BLaER1 treated with 17β-estradiol and CSF1 and Interleukin-3, amounts not matched to agents 10 nM and 100 nM (cell line): ENCODE measurements around the gene PRODH.
"Not testable (repeated sequence)": the region's sequence is repeated elsewhere in the genome, so short reads cannot be mapped to it uniquely, and the experiment has no call there.

ENCODE experiments used
- H3K27ac ChIP-seq, 11 experiments: shearing (Covaris generic); formaldehyde crosslinking; 2 replicates each; pipeline ENCODE4 v1.8.1; 2022
- H3K27me3 ChIP-seq, 11 experiments: shearing (Covaris generic); formaldehyde crosslinking; 2 replicates each; pipeline ENCODE4 v1.8.1; 2022
- H3K36me3 ChIP-seq, 11 experiments: shearing (Covaris generic); formaldehyde crosslinking; 2 replicates each; pipeline ENCODE4 v1.8.1; 2022
- H3K4me1 ChIP-seq, 10 experiments: shearing (Covaris generic); formaldehyde crosslinking; 2 replicates each; pipeline ENCODE4 v1.8.1; 2022
- H3K4me2 ChIP-seq, 11 experiments: shearing (Covaris generic); formaldehyde crosslinking; 2 replicates each; pipeline ENCODE4 v1.8.1; 2022
- H3K4me3 ChIP-seq, 10 experiments: shearing (Covaris generic); formaldehyde crosslinking; 2 replicates each; pipeline ENCODE4 v1.8.1; 2022
- H3K9ac ChIP-seq, 11 experiments: shearing (Covaris generic); formaldehyde crosslinking; 2 replicates each; pipeline ENCODE4 v1.8.1; 2022
- H3K9me3 ChIP-seq, 11 experiments: shearing (Covaris generic); formaldehyde crosslinking; replicated peaks in 1 of 11; 2 replicates each; pipeline ENCODE4 v1.8.1; 2022
- H4K20me1 ChIP-seq, 11 experiments: shearing (Covaris generic); formaldehyde crosslinking; 2 replicates each; pipeline ENCODE4 v1.8.1; 2022
- Cebpa-rat ChIP-seq, 11 experiments: shearing (Covaris generic); IDR thresholded peaks; 2 replicates each; pipeline ENCODE4 v1.8.1; 2022

PRODH gene

DNA sequence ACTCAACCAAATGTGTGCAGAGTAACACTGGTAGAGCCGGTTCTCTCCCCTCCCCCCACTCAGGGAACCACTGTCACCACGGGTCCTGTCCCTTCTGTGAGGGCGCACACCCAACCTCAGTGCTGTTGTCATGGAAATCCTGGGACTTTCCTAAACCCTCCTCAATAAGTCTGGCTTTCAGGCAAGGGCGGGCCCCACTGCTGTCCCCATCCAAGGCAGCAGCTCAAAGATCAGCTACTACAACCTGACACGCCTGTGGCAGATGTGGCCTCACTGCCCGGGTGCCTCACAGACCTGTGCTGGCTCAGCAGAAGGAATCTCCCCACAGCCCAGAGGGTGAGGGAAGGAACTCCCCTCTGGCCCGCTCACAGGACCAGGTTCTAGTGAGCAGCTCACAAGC, 2.2 kb downstream of the PRODH start:
- Histone ChIP-seq H3K9me3 (no peaks in the 10 kb centered on the region), H3K27me3 (no peaks in the 10 kb centered on the region), H3K4me1 (no peaks in the 10 kb centered on the region), H3K27ac (no peak overlapping the region), H3K9ac (no peak overlapping the region), H3K36me3 (no peaks in the 10 kb centered on the region), H3K4me3 (no peak overlapping the region), H4K20me1 (no peaks in the 10 kb centered on the region), H3K4me2 (no peak overlapping the region)
- no peak for TF ChIP-seq Cebpa-rat (IDR thresholded peaks at IDR 0.05)

DNA sequence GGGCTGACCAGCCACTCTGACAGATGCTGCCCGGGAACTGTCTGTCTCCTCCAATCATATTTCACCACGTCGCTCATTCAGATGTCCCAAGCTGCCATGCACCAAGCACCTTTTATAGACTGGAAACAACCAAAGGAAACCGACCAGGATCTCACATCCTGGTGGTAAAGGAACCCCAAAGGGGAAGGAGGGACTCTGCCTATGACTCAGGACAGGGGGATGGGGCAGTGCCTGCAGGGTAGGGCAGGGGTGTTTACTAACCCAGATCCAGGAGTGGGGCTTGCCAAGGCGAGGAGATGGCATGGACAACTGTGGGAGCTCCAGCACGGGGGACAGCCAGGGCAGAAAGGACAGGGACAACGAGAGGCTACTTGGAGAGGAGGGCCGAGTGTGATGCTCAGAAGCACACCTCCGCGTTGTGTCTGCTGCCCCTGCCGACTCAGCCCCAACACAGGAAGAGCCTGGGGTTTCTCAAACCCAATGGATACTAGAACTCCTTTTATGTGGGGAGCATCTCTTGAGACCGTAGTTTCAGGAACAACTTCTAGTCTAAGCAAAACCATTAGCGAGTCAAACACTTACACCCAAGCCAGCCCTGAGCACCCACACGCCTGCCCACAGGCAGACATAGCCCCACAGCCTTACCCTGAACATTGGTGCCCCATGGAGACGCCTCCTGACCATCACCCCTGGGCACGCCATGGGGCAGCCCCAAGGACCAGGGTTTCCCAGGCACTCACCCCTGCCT, 4.0 kb downstream of the PRODH start:
- no peaks in the 10 kb centered on the region for H3K9me3 ChIP-seq
- no peaks in the 10 kb centered on the region for H4K20me1 ChIP-seq
- no peak for TF ChIP-seq Cebpa-rat (IDR thresholded peaks at IDR 0.05)
- H3K4me1 ChIP-seq, result no peaks in the 10 kb centered on the region
- H3K27ac ChIP-seq, result no peak overlapping the region
- no peak overlapping the region for H3K4me2 ChIP-seq
- no peaks in the 10 kb centered on the region for H3K36me3 ChIP-seq
- no peaks in the 10 kb centered on the region for H3K27me3 ChIP-seq
- no peak overlapping the region for H3K4me3 ChIP-seq
- no peak overlapping the region for H3K9ac ChIP-seq

DNA sequence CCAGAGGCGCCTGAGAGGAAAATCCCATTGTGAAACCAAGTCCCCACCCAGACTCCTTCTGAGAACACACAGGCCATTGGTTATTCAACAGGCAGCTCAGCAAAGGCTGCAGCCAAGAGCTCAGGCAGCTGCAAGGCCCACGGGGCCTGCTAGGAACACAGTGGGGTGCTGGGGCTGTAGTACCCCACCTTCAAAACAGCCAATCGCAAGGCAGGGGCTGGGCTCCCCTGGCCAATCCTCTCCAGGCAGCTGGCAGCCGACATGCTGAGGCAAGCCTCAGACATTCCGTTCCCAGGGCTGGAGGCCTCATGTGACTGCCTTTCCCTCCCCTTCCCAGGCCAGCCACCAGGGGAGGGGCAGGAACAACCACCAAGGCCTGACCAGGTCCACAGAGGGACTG, 6.6 kb downstream of the PRODH start:
- Histone ChIP-seq H3K27ac (no peak overlapping the region), H4K20me1 (no peaks in the 10 kb centered on the region), H3K9ac (no peak overlapping the region), H3K4me2 (no peak overlapping the region), H3K4me1 (no peaks in the 10 kb centered on the region), H3K9me3 (no peaks in the 10 kb centered on the region), H3K27me3 (no peaks in the 10 kb centered on the region), H3K36me3 (no peaks in the 10 kb centered on the region), H3K4me3 (no peak overlapping the region)
- TF ChIP-seq Cebpa-rat (IDR thresholded peaks at IDR 0.05), result no peak

DNA sequence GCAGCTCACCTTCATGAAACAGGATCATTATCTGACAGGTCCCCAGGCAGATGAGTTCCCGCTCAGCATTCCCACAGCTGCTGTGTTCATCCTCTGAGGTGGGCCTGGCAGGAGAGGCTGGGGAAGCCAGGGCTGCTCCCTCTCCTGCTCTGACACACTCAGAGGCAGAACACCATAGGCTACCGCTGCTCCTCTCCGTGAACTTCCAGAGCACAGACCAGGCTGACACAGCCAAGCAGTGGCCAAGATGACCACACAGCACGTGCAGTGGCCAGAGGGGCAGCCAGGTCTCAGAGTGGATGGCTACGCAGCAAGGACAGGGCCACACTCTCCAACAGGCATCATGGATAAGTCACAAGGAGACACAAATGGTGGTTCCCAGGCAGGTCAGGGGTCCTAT, 8.5 kb downstream of the PRODH start:
- Histone ChIP-seq H3K9ac (no peak overlapping the region), H3K27me3 (no peaks in the 10 kb centered on the region)
- no peak for TF ChIP-seq Cebpa-rat (IDR thresholded peaks at IDR 0.05)

DNA sequence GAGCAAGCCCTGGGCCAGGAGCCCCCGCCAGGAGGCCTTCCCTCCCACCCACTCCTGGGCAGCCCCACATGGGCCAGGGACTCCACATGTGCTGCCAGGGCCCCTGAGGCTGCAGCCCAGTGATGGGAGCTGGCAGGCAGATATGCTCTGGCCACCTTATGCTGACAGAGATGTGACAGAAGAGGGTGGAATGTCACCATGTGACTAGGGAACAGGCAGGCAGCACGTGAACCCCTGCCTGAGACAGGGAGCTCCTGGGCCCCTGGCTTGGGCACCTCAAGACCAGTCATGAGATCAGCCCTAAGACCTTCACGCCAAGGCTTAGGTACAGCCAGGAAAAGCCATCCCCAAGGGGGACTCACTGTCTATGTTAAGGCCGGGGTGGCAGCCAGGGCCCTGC, 9.1 kb downstream of the PRODH start:
- no peak for TF ChIP-seq Cebpa-rat (IDR thresholded peaks at IDR 0.05)
- H3K27ac ChIP-seq, result no peak overlapping the region
- H3K4me3 ChIP-seq, result no peak overlapping the region
- no peaks in the 10 kb centered on the region for H3K36me3 ChIP-seq
- H3K27me3 ChIP-seq, result no peaks in the 10 kb centered on the region
- no peaks in the 10 kb centered on the region for H4K20me1 ChIP-seq
- H3K4me2 ChIP-seq, result no peak overlapping the region
- no peaks in the 10 kb centered on the region for H3K4me1 ChIP-seq
- no peak overlapping the region for H3K9ac ChIP-seq
- no peaks in the 10 kb centered on the region for H3K9me3 ChIP-seq

More for the DNA sequence above, 8.5 kb downstream of the PRODH start:
- Histone ChIP-seq H3K4me3 (no peak overlapping the region), H3K27ac (no peak overlapping the region), H4K20me1 (no peaks in the 10 kb centered on the region), H3K9me3 (no peaks in the 10 kb centered on the region), H3K4me1 (no peaks in the 10 kb centered on the region), H3K4me2 (no peak overlapping the region), H3K36me3 (no peaks in the 10 kb centered on the region)

DNA sequence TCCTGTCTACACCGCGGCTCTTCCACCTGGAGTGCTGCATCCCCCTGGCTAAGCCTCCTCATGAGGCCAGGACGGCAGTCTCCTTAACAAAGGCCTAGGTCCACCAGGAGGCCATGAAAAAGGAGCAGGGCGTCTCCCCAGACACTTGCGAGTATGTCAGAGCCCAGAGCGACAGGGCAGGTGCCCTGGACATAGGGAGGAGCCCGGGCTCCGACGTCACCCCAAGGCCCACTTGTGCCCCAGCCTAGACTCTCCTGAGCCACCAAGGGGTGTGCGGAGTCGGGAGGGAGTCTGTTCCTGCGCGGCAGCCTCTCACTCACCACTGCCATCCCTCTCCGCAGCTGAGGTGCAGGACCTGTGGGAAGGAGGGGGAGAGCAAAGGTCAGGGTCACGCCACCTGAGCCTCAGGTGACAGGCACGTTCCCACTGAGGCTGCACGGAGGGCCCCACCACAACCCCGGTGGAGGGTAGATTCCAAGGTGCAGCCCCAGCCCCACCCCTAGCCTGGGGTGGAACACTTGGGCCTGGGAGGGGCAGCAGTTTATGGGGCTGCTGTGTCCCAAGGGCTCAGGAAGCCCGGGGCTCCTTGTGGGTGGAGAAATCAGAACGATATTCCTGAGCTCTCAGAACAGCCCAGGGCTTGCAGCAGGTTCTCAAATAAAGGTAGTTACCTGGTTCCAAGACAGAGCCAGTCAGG, 10.6 kb downstream of the PRODH start:
- H3K9me3 ChIP-seq, result no peaks in the 10 kb centered on the region
- H3K9ac ChIP-seq, result no peak overlapping the region
- H3K36me3 ChIP-seq, result no peaks in the 10 kb centered on the region
- no peaks in the 10 kb centered on the region for H4K20me1 ChIP-seq
- H3K27ac ChIP-seq, result no peak overlapping the region
- no peak overlapping the region for H3K4me3 ChIP-seq
- H3K4me1 ChIP-seq, result no peaks in the 10 kb centered on the region
- no peak overlapping the region for H3K4me2 ChIP-seq
- no peak for TF ChIP-seq Cebpa-rat (IDR thresholded peaks at IDR 0.05)
- H3K27me3 ChIP-seq, result no peaks in the 10 kb centered on the region

DNA sequence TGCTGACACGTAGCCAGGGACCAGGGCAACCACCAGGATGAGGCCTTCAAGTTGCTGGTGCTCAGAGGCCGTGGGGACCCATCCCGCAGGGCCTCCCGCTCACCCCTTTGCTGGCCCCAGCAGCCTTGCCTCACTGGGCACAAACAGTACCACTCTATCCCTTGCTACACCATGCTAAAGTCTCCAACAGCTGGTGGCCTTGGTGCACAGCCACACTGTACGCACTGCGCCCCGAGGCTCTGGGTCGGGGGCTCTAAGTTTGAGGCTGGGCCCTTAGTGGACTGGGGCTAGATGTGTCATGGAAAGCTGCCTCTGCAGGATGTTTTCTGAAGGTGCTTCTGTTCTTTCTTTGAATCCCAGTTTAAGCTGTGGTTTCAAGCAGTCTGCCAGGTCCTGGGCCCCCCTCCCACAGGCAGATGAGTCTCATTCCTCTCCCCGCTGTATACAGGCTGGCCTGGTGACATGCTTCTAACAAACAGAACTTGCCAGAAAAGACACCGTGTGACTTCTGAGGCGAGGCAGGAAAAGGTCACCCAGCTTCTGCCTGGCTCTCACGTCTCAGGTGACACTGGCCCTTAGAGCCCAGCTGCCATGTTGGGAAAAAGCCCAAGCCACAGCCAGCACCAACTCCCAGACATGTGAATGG, 15.7 kb downstream of the PRODH start:
- not testable (repeated sequence) for H4K20me1 ChIP-seq, H3K4me1 ChIP-seq, H3K4me3 ChIP-seq

DNA sequence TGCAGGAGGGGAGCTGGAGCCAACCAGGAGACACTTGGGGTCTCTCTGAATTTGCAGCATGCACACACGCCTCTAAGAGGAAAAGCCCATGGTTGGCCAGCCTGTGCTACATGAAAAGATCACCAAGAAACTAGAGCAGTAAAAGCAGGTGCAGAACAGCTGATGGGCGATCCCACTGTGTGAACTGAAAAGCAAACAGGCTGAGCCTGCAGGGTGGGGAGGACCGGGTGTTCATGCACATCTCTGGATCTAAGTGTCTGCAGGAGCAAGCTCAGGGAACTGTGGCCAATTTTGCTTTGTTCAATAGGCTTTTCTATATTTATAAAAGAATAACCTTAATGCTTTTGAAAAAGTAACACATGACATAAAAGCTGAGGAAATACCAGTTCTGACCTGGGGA, 18.3 kb downstream of the PRODH start:
- H3K4me2 ChIP-seq, H3K36me3 ChIP-seq, H3K9me3 ChIP-seq, H3K27ac ChIP-seq, H4K20me1 ChIP-seq, H3K9ac ChIP-seq, H3K4me1 ChIP-seq, H3K4me3 ChIP-seq, H3K27me3 ChIP-seq: not testable (repeated sequence)

More for the DNA sequence above, 15.7 kb downstream of the PRODH start:
- not testable (repeated sequence) for H3K36me3 ChIP-seq, H3K9ac ChIP-seq, H3K27me3 ChIP-seq, H3K9me3 ChIP-seq, H3K27ac ChIP-seq, H3K4me2 ChIP-seq

DNA sequence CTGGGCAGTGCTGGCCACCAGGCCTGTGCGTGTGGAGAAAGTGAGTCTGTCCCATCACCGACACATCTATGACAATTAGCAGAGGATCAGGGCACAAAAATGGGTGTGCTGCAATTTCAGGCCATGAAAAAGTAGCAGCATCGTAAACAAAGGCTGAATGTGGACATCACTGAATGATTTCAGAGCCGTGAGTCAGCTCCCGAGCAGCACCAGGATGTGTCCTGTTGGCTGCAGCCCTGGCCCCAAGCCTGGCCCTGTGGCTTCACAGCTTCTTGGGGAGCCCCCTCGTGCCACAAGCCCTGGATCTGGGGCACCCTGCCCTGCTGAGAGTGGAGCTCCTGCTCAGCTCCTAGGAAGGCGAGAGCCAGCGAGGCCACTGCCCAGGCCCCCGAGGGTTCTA, 20.5 kb downstream of the PRODH start:
- H4K20me1 ChIP-seq, H3K9me3 ChIP-seq, H3K27ac ChIP-seq, H3K36me3 ChIP-seq, H3K4me3 ChIP-seq, H3K9ac ChIP-seq, H3K4me2 ChIP-seq, H3K4me1 ChIP-seq, H3K27me3 ChIP-seq: not testable (repeated sequence)

DNA sequence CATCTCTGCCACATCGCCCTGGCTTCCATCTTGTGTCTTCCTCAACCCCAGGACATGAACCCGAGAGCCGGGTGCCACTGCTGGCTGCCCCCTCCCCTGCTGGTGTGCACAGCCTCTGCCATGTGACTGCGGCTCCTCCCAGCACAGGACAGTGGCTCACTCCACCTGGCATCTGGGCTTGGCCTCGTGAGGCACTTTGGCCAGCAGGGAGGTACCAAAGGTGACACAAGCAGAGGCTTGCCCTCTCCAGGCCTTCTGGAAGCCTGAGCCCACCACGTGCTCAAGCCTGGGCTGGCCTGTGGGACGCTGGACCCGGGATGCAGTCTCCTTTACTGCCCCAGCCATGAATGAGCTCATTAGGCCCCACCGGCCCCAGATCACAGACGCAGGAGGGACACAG, 21.5 kb downstream of the PRODH start:
- H3K9me3 ChIP-seq, H3K27ac ChIP-seq, H3K9ac ChIP-seq, H3K4me3 ChIP-seq, H4K20me1 ChIP-seq, H3K4me2 ChIP-seq, H3K27me3 ChIP-seq, H3K4me1 ChIP-seq, H3K36me3 ChIP-seq: not testable (repeated sequence)

DNA sequence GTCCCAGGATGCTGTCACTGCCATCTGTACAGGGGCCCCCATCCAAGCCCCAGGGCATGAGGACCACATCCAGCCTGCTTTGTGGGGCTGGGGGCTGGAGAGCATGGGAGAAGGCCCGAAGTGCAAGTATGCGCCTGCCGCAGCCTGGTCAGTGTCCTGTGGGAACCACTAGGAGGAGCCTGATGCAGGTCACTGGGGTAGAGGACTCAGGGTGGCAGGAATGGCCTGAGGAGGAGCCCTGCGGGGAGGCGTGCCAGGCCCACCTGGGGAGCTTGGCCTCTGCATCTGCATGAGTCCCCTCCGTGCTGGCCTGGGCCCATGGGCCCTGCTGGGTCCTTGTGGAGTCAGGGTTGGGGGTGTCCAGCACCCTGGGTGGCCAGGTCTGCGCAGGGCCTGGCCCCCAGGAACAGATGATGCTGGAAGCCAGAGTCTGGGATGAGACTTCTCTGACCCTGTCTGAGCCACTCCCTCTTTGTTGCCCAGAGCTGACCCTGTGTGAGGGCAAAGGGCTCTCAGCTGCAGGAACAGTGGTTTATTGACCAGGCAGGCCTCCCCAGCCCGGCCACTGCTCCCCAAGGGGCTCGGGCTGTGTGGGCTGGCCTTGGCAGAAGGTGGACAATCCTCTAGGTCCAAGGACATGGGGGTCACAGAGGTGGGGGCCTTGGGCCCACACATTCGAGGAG, 23.7 kb downstream of the PRODH start:
- not testable (repeated sequence) for H3K27ac ChIP-seq, H3K4me2 ChIP-seq, H3K9ac ChIP-seq, H3K9me3 ChIP-seq, H3K27me3 ChIP-seq, H3K4me3 ChIP-seq, H4K20me1 ChIP-seq, H3K36me3 ChIP-seq, H3K4me1 ChIP-seq

DNA sequence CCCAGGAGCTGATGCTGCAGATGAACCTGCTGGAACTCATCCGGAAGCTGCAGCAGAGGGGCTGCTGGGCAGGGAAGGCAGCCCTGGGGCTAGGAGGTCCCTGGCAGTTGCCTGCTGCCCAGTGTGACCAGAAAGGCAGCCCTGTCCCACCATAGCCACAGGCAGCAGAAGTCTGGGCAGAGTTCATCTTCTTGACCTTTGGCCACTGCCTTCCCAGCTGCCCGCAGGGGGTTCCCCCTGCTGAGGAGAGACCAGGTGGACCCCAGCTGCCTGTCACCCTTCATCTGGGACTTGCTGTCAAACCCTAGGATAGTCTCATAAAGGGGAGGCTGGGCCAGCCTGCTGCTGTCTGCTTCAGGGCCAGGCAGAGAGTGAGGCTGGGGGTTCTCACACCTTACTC, 24.6 kb downstream of the PRODH start:
- not testable (repeated sequence) for H3K4me1 ChIP-seq, H3K4me3 ChIP-seq, H3K27ac ChIP-seq, H3K4me2 ChIP-seq, H3K9me3 ChIP-seq, H3K9ac ChIP-seq, H3K27me3 ChIP-seq, H4K20me1 ChIP-seq, H3K36me3 ChIP-seq
